Stomach (tissue), 9 donors: ENCODE measurements around the gene MYOZ3. TPM values are rescaled to one million over a fixed set of nuclear protein-coding genes. Genes with fewer than 3 reads are reported as not detected.
A peak's percentile ranks its signal among the peaks of the same experiment; 100 is the strongest.

Experiments
- DNase-seq, 2 donors: peaks; one replicate each; pipeline versions ENCODE4 v3.0.0 to v3.0.0-alpha.2; 2013 to 2019
- H3K27ac ChIP-seq, 5 donors: fragments of 200-600 bp in 4 of 5; sonication (generic) in 4 of 5; one replicate each; pipeline ENCODE4 v1.5.1; 2013 to 2019; ENCODE audit warnings: mild to moderate bottlenecking in 1 of 5, moderate library complexity in 1 of 5
- H3K27me3 ChIP-seq, 3 donors: fragments of 200-600 bp; sonication (generic); one replicate each; pipeline ENCODE4 v1.5.1; 2017 to 2019; ENCODE audit warnings: mixed run types in 1 of 3
- H3K36me3 ChIP-seq, 4 donors: fragments of 200-600 bp; sonication (generic); 1 replicate in 3 of 4; 2 replicates in 1 of 4; pipeline ENCODE4 v1.5.1; 2016 to 2019
- H3K4me1 ChIP-seq, 4 donors: fragments of 200-600 bp; sonication (generic); one replicate each; pipeline ENCODE4 v1.5.1; 2016 to 2019
- H3K4me3 ChIP-seq, 4 donors: fragments of 200-600 bp; sonication (generic) in 3 of 4; one replicate each; pipeline ENCODE4 v1.5.1; 2016 to 2019; ENCODE audit warnings: mild to moderate bottlenecking in 1 of 4
- H3K9me3 ChIP-seq, 4 donors: fragments of 200-600 bp; sonication (generic); one replicate each; pipeline ENCODE4 v1.5.1; 2016 to 2019
- CTCF ChIP-seq, 7 experiments: fragments of 450-650 bp in 4 of 7; fragments of 200-600 bp in 3 of 7; sonication (generic) in 3 of 7; IDR thresholded peaks; one replicate each; pipeline ENCODE4 v1.5.1; 2016 to 2019; ENCODE audit warnings: antibody characterized with exemption in 7 of 7, control low read depth in 2 of 7, mild to moderate bottlenecking in 1 of 7
- EP300 ChIP-seq: sonication (generic); formaldehyde crosslinking; IDR thresholded peaks from one replicate; pipeline ENCODE4 v1.6.1; 2017; ENCODE audit warnings: antibody characterized with exemption
- POLR2A ChIP-seq, 4 donors: fragments of 450-650 bp; IDR thresholded peaks; one replicate each; pipeline ENCODE4 v1.6.1; 2016; ENCODE audit warnings: antibody characterized with exemption in 4 of 4, control low read depth in 2 of 4, mild to moderate bottlenecking in 1 of 4, moderate library complexity in 1 of 4
- POLR2AphosphoS5 ChIP-seq, 3 donors: sonication (generic); formaldehyde crosslinking; IDR thresholded peaks; one replicate each; pipeline ENCODE4 v1.6.1; 2016; ENCODE audit warnings: antibody characterized with exemption in 3 of 3
- WGBS, 5 donors: extraction: QIAGEN DNeasy Blood & Tissue Kit in 3 of 5; methylation state at CpG; one replicate each; pipeline versions ENCODE4 v1.1.5 to v1.1.7; 2013 to 2018; 5-methylcytosine and 5-hydroxymethylcytosine counted together
- intact Hi-C: fragments of 100-400 bp; cut with DNase I; formaldehyde crosslinking; loops from one replicate; pipeline ENCODE4 v1.15.1; 2023; ENCODE audit warnings: low total_unique reads
- polyA plus RNA-seq, 3 donors: library from polyadenylated mRNA; stranded (reverse); fragments of 200-250 nt; gene quantifications; one replicate each; pipeline ENCODE4 v1.2.3, GENCODE V29; 2013
- total RNA-seq, 5 donors: library from RNA; depleted of rRNA; stranded (reverse); fragments of >200 nt; gene quantifications; one replicate each; pipeline versions ENCODE4 v1.1.0 to v1.2.3, GENCODE V29; 2014 to 2016
- donor health status: healthy with polysubstance abuse.
- donor health status: Bipolar disorder and iron deficiency.
- donor health status: healthy.

MYOZ3 gene
- total and polyA plus RNA-seq, 8 donors: 0.23 to 1.8 (median 0.52) TPM; not detected in 4

- DNase-seq: peak in 1 of 2 donors; percentile 36
- 40 to 55% (median 48%) methylated on average over 10 to 12 of the region's 12 CpGs for WGBS, 5 donors
- Histone ChIP-seq H3K36me3 (no peaks in the 10 kb centered on the region), H3K4me3 (no peak overlapping the region), H3K27ac (no peak overlapping the region), H3K27me3 (no peaks in the 10 kb centered on the region), H3K4me1 (peaks cover 0 to 14% (median 9%) of the 10 kb centered on the region in 4 donors), H3K9me3 (no peaks in the 10 kb centered on the region)
- TF ChIP-seq EP300: no peak
- intact Hi-C loops: no loop called here
These were observed 4.0 kb downstream of the MYOZ3 start for GRCh38 chr5:150665044-150665443.

- TF ChIP-seq POLR2AphosphoS5 (IDR thresholded peaks at IDR 0.05) (no peak), CTCF (IDR thresholded peaks at IDR 0.05) (no peak), POLR2A (IDR thresholded peaks at IDR 0.05) (no peak), EP300 (no peak)
- Histone ChIP-seq H3K4me3 (no peak overlapping the region), H3K27me3 (peaks cover 0 to 15% (median 12%) of the 10 kb centered on the region in 3 donors), H3K4me1 (peaks cover 21 to 30% (median 24%) of the 10 kb centered on the region in 4 donors), H3K9me3 (no peaks in the 10 kb centered on the region), H3K27ac (no peak overlapping the region), H3K36me3 (no peaks in the 10 kb centered on the region)
- DNase-seq: no peak
- WGBS, 5 donors: 69 to 83% (median 73%) methylated on average over 13 to 14 of the region's 14 CpGs
- intact Hi-C loops: no loop called here
These were observed 9.4 kb downstream of the MYOZ3 start for GRCh38 chr5:150670275-150670947.

GRCh38 chr5:150670948-150671310, 9.9 kb downstream of the MYOZ3 start:
- DNase-seq: no peak
- H3K4me3 ChIP-seq: peak overlapping the region in 1 of 4 donors; percentile 58
- H3K9me3 ChIP-seq: no peaks in the 10 kb centered on the region
- WGBS, 5 donors: 43 to 55% (median 48%) methylated on average over 2 of the region's 2 CpGs
- TF ChIP-seq CTCF (IDR thresholded peaks at IDR 0.05): no peak
- TF ChIP-seq EP300: no peak
- no peak for TF ChIP-seq POLR2A (IDR thresholded peaks at IDR 0.05)
- TF ChIP-seq POLR2AphosphoS5 (IDR thresholded peaks at IDR 0.05): no peak
- intact Hi-C loops: no loop called here
- peaks cover 0 to 15% (median 12%) of the 10 kb centered on the region in 3 donors for H3K27me3 ChIP-seq
- H3K27ac ChIP-seq: peak overlapping the region in 1 of 5 donors; percentile 57
- H3K36me3 ChIP-seq: no peaks in the 10 kb centered on the region
- H3K4me1 ChIP-seq: peaks cover 21 to 30% (median 24%) of the 10 kb centered on the region in 4 donors

- TF ChIP-seq POLR2A (IDR thresholded peaks at IDR 0.05) (no peak), CTCF (IDR thresholded peaks at IDR 0.05) (no peak), POLR2AphosphoS5 (IDR thresholded peaks at IDR 0.05) (no peak), EP300 (no peak)
- peaks cover 21 to 30% (median 24%) of the 10 kb centered on the region in 4 donors for H3K4me1 ChIP-seq
- no peaks in the 10 kb centered on the region for H3K9me3 ChIP-seq
- H3K36me3 ChIP-seq: no peaks in the 10 kb centered on the region
- H3K27me3 ChIP-seq: peaks cover 0 to 15% (median 12%) of the 10 kb centered on the region in 3 donors
- peak overlapping the region in 2 of 5 donors; percentile 57 to 63 for H3K27ac ChIP-seq
- intact Hi-C loops: no loop called here
- WGBS, 5 donors: 3 to 6% (median 4%) methylated on average over 27 to 51 of the region's 51 CpGs
- H3K4me3 ChIP-seq: peak overlapping the region; percentile 41 to 58 (median 48)
- DNase-seq: peak in 1 of 2 donors; percentile 67
These were observed 10.6 kb downstream of the MYOZ3 start for GRCh38 chr5:150671509-150672236.
